WTC11 (cell line): ENCODE results near the gene MINDY1. TPM values are rescaled to one million over a fixed set of nuclear protein-coding genes. Genes with fewer than 3 reads are reported as not detected.
A peak's percentile ranks its signal among the peaks of the same experiment; 100 is the strongest.

Experiments used
- ATAC-seq: fragments of 200-7000 bp; cut with Tn5 transposase; 2 replicates; pipeline ENCODE4 v1.10.0; 2021; ENCODE audit warnings: mild to moderate bottlenecking, moderate library complexity
- CTCF ChIA-PET: fragments of 300-600 bp; sonication (Branson Sonifier 250); formaldehyde crosslinking; loops from one replicate; lab custom pipeline; 2021; ENCODE audit warnings: antibody characterized with exemption; lab: Charles Lee
- POLR2A ChIA-PET: fragments of 350-600 bp; sonication (Branson Sonifier 250); formaldehyde crosslinking; loops from one replicate; lab custom pipeline; 2021; ENCODE audit warnings: antibody characterized with exemption; lab: Charles Lee
- DNase-seq: peaks from one replicate; pipeline ENCODE4 v3.0.0; 2021; ENCODE audit warnings: low spot score
- H3K27ac Mint-ChIP-seq: 2 replicates; pipeline ENCODE4 v1.8.0; 2021; ENCODE audit warnings: mixed read lengths
- H3K27me3 Mint-ChIP-seq: 2 replicates; pipeline ENCODE4 v1.8.0; 2021; ENCODE audit warnings: low read depth, mild to moderate bottlenecking, moderate library complexity, mixed read lengths
- H3K36me3 Mint-ChIP-seq: 2 replicates; pipeline ENCODE4 v1.8.0; 2021; ENCODE audit warnings: mixed read lengths
- H3K4me1 Mint-ChIP-seq: 2 replicates; pipeline ENCODE4 v1.8.0; 2022; ENCODE audit warnings: mixed read lengths
- H3K4me3 Mint-ChIP-seq: 2 replicates; pipeline ENCODE4 v1.8.0; 2021; ENCODE audit warnings: mild to moderate bottlenecking, moderate library complexity, mixed read lengths
- H3K9me3 Mint-ChIP-seq: 2 replicates; pipeline ENCODE4 v1.8.0; 2021; ENCODE audit warnings: mixed read lengths
- ATF1 ChIP-seq: sonication (generic); formaldehyde crosslinking; IDR thresholded peaks from 2 replicates; pipeline ENCODE4 v1.8.1; 2023; ENCODE audit warnings: mild to moderate bottlenecking, moderate library complexity, missing genetic modification reagents
- ATF2 ChIP-seq: sonication (generic); formaldehyde crosslinking; IDR thresholded peaks from 2 replicates; pipeline ENCODE4 v1.8.1; 2022; ENCODE audit warnings: low read depth, missing genetic modification reagents, borderline replicate concordance
- CTCF ChIP-seq: fragments of 200-600 bp; IDR thresholded peaks from 2 replicates; pipeline ENCODE4 v1.8.0; 2022; ENCODE audit warnings: antibody characterized with exemption
- ERG ChIP-seq: fragments of 250-450 bp; sonication (Bioruptor Pico); IDR thresholded peaks from 2 replicates; pipeline ENCODE4 v1.8.0; 2021; ENCODE audit warnings: mild to moderate bottlenecking
- ESRRA ChIP-seq: sonication (generic); formaldehyde crosslinking; IDR thresholded peaks from 2 replicates; pipeline ENCODE4 v1.8.1; 2022; ENCODE audit warnings: mild to moderate bottlenecking, missing genetic modification reagents, borderline replicate concordance
- GRHL2 ChIP-seq: fragments of 250-450 bp; sonication (Bioruptor Pico); IDR thresholded peaks from 2 replicates; pipeline ENCODE4 v1.8.0; 2022; ENCODE audit warnings: mild to moderate bottlenecking, moderate library complexity; ENCODE audit not compliant: insufficient replicate concordance, severe bottlenecking
- KAT7 ChIP-seq: sonication (generic); formaldehyde crosslinking; IDR thresholded peaks from 2 replicates; pipeline ENCODE4 v1.8.1; 2023; ENCODE audit warnings: missing genetic modification reagents, mild to moderate bottlenecking, borderline replicate concordance
- MAX ChIP-seq: sonication (generic); formaldehyde crosslinking; IDR thresholded peaks from 2 replicates; pipeline ENCODE4 v1.8.0; 2022; ENCODE audit warnings: mild to moderate bottlenecking, missing genetic modification reagents
- NFE2L1 ChIP-seq: sonication (generic); formaldehyde crosslinking; IDR thresholded peaks from 2 replicates; pipeline ENCODE4 v1.8.1; 2023; ENCODE audit warnings: missing genetic modification reagents
- OVOL2 ChIP-seq: fragments of 250-450 bp; sonication (Bioruptor Pico); IDR thresholded peaks from 2 replicates; pipeline ENCODE4 v1.9.0; 2021; ENCODE audit warnings: mild to moderate bottlenecking, borderline replicate concordance
- PRDM15 ChIP-seq: sonication (generic); formaldehyde crosslinking; IDR thresholded peaks from 2 replicates; pipeline ENCODE4 v1.8.0; 2022; ENCODE audit warnings: missing genetic modification reagents
- SP1 ChIP-seq: sonication (generic); formaldehyde crosslinking; conservative IDR thresholded peaks from 2 replicates; pipeline ENCODE4 v1.8.1; 2022; ENCODE audit warnings: missing genetic modification reagents
- USF1 ChIP-seq: sonication (generic); formaldehyde crosslinking; IDR thresholded peaks from 2 replicates; pipeline ENCODE4 v1.8.0; 2022; ENCODE audit warnings: mild to moderate bottlenecking, missing genetic modification reagents
- ZNF263 ChIP-seq: sonication (generic); formaldehyde crosslinking; IDR thresholded peaks from 2 replicates; pipeline ENCODE4 v1.8.1; 2022; ENCODE audit warnings: low read depth, mild to moderate bottlenecking, moderate library complexity, missing genetic modification reagents
- total RNA-seq: library from RNA; stranded (reverse); gene quantifications from 3 replicates; pipeline ENCODE4 v1.2.3, GENCODE V29; 2021

The MINDY1 gene
- total RNA-seq, 1 experiment from 2014 or later = 10.1 TPM

GRCh38 chr1:150973836-150974579 lies 32.7 kb downstream of the MINDY1 start:
- ATAC-seq (peak; percentile 2; the same call in 1 of the 2 replicates), DNase-seq (peak; percentile 39)
- Mint-ChIP-seq H3K36me3 (peaks cover under 1% of the 10 kb centered on the region), H3K9me3 (no peaks in the 10 kb centered on the region), H3K4me1 (peaks cover 64% of the 10 kb centered on the region), H3K27me3 (peaks cover 3% of the 10 kb centered on the region; the same call in 1 of the 2 replicates), H3K27ac (no peak overlapping the region), H3K4me3 (peak overlapping the region; percentile 74)
- TF ChIP-seq ESRRA (no peak), PRDM15 (0 out of 2 replicates have a peak, but pooled peaks have one; percentile 3), MAX (CRISPR knock-in tag) (peak; percentile 36; the same call in 1 of the 2 replicates), KAT7 (peak; percentile 14; the same call in 1 of the 2 replicates)
- CTCF ChIA-PET = interaction anchor here (0.6 to 4.0 kb wide), 7 partner anchors 8 to 118 kb away, joined by 3 to 33 read pairs (median 5); partner anchors contain the start of genes ANXA9 and MINDY1
- POLR2A ChIA-PET = interaction anchor here (0.8 to 1.3 kb wide), 2 partner anchors 277 to 345 kb away, joined by 4 read pairs; partner anchors contain the start of genes ENSA and GOLPH3L

GRCh38 chr1:150973258-150973835 lies 33.4 kb downstream of the MINDY1 start:
- H3K4me3 Mint-ChIP-seq = peak overlapping the region; percentile 74
- no peak for DNase-seq
- ATAC-seq = no peak
- H3K9me3 Mint-ChIP-seq = no peaks in the 10 kb centered on the region
- peaks cover 3% of the 10 kb centered on the region; the same call in 1 of the 2 replicates for H3K27me3 Mint-ChIP-seq
- peaks cover 6% of the 10 kb centered on the region for H3K36me3 Mint-ChIP-seq
- H3K4me1 Mint-ChIP-seq = peaks cover 63% of the 10 kb centered on the region
- peak overlapping the region; percentile 93 for H3K27ac Mint-ChIP-seq
- TF ChIP-seq NFE2L1 = no peak
- peak; percentile 16; the same call in 1 of the 2 replicates for TF ChIP-seq PRDM15
- POLR2A ChIA-PET = interaction anchor here (0.8 to 1.3 kb wide), 2 partner anchors 276 to 344 kb away, joined by 4 read pairs; partner anchors contain the start of genes ENSA and GOLPH3L
- CTCF ChIA-PET = interaction anchor here (0.7 to 4.0 kb wide), 6 partner anchors 8 to 51 kb away, joined by 3 to 33 read pairs (median 5); partner anchors contain the start of genes ANXA9 and MINDY1

GRCh38 chr1:150972417-150972940 lies 34.2 kb downstream of the MINDY1 start:
- Mint-ChIP-seq H3K27ac (peak overlapping the region; percentile 93), H3K36me3 (peaks cover 15% of the 10 kb centered on the region), H3K4me3 (peak overlapping the region; percentile 74), H3K27me3 (peaks cover 3% of the 10 kb centered on the region; the same call in 1 of the 2 replicates), H3K4me1 (peaks cover 59% of the 10 kb centered on the region), H3K9me3 (no peaks in the 10 kb centered on the region)
- TF ChIP-seq CTCF (no peak), USF1 (CRISPR knock-in tag) (no peak), ATF1 (CRISPR knock-in tag) (no peak), ZNF263 (no peak), GRHL2 (CRISPR knock-in tag) (no peak), ERG (CRISPR knock-in tag) (no peak), SP1 (no peak), OVOL2 (CRISPR knock-in tag) (no peak), ATF2 (CRISPR knock-in tag) (no peak)
- POLR2A ChIA-PET = no interaction called here
- ATAC-seq (no peak), DNase-seq (no peak)
- CTCF ChIA-PET = interaction anchor here (1.1 to 1.7 kb wide), 3 partner anchors 9 to 50 kb away, joined by 3 to 5 read pairs (median 5); no protein-coding TSS in a partner anchor
